GM19397 (cell line): ENCODE results near the gene HMG20B.
A peak's percentile ranks its signal among the peaks of the same experiment; 100 is the strongest.
"Not testable (repeated sequence)": the region's sequence is repeated elsewhere in the genome, so short reads cannot be mapped to it uniquely, and the experiment has no call there.

Source experiments
- ATAC-seq: cut with Tn5 transposase; IDR thresholded peaks from one replicate; pipeline ENCODE4 v1.9.1; 2021; ENCODE audit warnings: mild to moderate bottlenecking, moderate library complexity; ENCODE audit not compliant: unreplicated experiment

The HMG20B gene

DNA sequence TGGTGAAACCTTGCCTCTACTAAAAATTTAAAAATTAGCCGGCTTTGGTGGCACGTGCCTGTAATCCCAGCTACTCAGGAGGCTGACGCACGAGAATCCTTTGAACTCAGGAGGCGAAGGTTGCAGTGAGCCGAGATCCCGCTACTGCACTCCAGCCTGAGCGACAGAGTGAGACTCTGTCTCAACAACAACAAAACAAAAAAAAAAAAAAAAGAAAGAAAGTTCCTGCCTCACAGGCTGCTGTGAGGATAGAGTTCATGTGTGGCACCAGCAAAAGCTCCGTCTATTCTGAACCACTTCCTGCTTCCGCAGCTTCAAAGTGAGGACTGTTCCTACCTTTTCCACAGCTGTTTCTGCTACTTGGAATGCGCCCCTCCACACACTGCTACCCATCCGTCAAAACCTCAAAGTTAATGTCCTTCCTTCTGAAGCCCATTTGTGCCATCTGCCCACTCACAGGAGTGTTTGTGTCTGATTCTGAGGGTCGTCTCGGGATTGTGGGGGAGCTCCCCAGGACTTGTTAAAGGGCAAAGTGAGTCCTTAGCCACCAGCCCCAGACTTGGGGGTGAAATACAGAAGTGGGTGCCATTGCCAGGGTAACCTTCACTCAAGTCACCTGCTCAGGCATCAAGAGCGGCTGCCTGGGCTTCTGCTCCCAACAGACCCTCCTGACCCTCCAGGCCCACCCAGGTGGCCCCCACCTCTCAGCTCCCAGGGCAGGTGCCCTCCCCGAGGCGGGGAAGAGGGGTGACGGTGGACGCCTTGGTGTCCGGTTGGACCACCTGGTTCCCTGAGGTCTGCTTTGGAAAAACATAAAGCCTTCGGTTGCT lies 18.3 kb upstream of the HMG20B start:
- no peak for ATAC-seq

DNA sequence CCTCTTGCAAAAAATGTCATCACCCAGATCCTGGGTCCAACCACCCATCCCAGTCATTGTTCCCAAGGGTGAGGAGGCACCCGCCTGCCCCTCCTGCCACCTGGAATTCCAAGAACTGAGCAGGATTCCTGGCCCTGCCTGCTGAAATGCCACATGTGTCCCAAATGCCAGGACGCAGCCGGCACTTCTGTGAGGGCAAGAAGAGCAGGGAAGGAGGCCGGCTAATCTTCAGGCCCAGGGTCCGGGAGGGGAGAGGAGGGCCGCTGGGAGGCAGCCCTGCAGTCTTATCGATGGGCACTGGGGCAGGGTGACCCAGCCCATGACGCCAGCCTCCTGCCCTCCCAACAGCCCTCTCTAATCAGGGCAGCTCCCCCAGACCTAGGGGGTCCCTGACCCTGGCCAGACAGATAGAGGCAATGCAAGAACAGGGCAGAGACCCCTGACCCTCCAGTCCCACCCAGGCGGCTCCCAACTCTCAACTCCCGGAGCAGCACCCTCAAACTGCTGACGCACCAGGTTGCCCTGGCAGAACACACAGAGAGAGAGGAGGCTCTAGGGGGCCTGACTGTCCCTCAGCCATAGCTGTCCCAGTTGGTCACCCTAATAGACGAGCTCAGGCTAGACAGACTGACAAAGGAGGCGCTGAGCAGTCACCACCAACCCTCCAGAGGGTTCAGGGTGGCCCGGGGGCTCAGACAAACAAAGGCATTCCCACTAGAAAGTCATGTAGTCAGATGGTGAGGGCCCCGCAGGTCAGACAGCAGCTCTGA lies 16.9 kb upstream of the HMG20B start:
- no peak for ATAC-seq

DNA sequence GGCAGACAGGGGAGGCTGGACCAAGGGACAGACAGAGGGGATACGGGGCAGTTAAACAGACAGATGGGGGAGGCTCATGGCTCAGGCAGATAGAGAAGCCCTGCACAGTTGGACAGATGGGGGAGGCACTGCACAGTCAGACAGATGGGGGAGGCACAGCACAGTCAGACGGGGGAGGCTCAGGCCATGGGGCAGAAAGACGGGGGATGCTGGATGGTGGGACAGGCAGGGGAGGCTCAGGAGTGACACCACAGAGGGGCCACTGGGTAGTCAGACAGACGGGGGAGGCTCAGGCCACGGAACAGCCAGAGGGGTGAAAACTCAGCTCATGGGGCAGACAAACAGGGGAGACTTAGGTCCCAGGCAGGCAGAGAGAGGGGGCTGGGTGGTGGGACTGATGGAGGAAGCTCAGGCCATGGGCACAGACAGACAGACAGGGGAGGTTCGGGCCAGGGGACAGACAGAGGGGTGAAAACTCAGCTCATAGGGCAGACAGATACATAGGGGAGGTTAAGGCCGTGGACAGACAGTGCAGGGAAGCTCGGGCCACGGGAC lies 16.2 kb upstream of the HMG20B start:
- no peak for ATAC-seq

DNA sequence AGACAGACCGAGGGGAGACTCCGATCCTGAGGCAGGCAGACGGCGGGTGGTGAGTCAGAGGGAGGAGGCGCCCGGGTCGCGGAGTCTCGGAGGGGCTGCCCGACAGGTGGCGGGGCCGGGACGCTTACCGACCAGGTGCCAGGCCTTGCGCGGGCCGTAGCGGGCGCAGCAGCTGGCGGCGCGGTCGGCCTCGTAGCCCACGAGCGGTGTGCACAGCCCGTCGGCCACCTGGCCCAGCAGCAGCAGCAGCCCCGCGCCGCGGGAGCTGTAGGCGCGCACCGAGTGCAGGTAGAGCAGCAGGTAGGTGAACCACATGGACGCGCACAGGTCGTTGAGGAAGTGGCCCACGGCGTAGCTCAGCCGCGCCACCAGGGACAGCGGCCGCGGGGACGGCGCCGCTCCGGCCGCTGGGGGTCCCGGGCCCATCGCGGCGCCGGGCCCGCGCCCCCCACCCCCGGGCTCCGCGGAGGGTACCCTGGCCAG lies 15.7 kb upstream of the HMG20B start:
- ATAC-seq, result peak; percentile 37

DNA sequence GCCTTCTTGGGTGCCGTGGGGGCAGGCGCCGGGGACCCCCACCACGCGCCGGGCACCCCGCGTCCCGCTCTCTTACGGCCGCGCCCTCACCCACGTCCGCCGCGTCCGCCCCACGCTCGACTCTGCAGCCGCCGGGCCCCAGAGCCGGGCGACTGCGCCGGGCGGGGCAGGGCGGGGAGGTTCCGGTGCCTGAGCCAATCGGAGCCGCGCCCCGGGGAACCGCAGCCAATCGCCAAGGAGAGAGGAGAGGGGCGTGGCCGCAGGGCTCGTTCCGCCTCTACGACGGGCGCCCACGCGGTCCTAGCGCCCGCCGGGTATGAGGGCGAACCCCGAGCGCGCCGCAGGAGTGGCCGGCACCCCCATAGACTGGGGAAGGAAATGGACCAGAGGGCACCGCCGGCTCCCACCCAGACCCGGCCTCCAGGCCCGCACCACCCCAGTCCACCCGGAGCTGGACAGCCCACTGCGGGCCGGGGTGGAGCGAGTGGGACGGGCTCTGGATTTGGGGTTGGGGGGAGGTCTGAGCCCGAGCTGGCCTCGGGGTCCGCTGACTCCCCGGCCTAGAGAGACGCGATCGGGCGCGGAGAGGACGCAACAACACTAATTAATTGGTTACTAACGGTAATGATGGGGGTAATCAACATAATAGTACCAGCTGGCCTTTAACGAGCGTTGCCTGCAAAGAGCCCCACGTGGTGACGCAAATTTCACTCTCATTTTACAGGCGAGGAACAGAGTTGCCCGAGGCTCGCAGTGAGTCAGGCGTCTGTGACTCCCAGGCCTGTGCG lies 15.1 kb upstream of the HMG20B start, which contains the start of gene MFSD12:
TSS of gene MFSD12 (minus strand) at position 126 of the 788 bp plus-strand sequence. CDS start 183 bp downstream, outside the sequence.
- peak; percentile 85 for ATAC-seq

DNA sequence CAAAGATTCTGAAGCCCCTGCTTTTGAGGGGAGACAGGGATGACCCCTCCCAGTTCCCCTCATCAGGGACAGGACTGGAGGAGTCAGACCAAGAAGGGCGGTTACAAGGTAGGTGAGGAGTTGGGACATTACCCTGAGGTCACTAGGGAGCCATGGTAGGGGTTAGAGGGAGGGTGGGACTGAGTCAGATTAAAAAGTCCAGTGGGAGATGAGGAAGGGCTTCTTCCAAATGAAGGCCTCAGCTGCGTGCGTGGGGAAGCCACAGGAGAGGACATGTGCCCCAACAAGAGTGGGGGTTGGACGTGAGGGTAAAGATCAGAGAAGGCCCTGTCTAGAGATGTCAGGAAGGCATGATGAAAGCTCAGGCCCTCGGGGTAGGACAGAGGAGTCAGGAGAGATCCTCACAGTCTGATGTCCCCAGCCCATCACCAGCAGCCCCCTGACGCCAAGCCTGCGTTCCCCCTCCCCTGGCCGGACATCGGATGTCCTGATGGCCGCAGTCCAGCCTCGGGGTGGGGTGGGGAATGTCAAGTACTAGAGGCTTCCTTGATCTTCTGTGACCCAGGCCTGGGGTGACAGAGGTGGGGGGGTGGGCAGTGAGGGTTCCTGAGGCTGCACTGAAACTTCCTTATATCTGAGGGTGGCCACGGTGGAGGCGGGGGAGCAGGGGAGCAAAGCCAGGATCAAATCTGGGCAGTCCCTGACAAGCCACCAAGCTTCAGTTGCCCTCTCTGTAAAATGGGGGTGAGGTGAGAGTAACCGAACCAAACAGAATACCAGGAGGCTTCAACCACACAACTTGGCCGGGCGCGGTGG lies 8.8 kb upstream of the HMG20B start:
- no peak for ATAC-seq

DNA sequence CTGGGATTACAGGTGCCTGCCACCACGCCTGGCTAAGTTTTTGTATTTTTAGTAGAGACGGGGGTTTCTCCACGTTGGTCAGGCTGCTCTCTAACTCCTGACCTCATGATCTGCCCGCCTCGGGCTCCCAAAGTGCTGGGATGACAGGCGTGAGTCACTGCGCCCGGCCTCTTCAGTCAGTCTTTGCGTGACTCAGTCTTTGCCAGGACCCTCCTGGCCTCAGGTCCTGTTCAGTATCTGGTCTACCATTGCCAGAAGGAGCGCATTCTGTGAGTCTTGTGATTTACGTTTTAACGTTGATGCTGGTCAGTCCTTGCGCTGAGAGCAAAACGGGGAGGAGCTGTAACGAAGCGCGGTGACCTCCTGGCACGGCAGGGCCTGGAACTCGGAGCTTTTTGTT lies 7.6 kb upstream of the HMG20B start:
- no peak for ATAC-seq

DNA sequence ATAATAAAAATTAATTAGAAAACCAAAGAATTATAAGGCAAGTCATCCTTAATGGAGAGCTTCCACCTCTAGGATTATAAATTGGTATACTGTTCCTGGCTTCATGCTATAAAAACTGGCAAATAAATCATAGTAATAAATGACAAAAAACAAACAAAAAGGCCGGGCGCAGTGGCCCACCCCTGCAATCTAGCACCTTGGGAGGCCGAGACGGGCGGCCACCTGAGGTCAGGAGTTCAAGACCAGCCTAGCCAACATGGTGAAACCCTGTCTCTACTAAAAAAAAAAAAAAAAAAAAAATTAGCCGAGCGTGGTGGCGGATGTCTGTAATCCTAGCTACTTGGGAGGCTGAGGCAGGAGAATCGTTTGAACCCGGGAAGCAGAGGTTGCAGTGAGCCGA lies 2.7 kb upstream of the HMG20B start:
- not testable (repeated sequence) for ATAC-seq

DNA sequence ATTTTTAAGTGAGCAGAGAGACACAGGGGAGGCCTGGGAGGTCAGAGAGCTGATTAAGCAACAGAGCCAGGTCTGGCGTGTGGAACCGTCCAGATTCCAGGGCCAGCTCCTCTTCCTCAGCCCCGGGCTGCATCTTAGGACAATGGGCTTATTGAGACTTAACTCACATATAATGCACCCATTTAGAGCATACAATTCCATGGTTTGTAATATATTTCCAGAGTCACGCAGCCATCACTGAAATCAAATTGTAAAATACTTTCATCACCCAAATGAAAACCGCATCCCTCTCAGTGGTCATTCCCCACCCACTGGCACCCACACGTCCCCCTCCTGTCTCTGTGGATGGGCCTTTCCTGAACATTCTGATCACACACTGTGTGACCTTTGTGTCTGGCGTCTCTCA lies 2.1 kb upstream of the HMG20B start:
- ATAC-seq, result no peak

DNA sequence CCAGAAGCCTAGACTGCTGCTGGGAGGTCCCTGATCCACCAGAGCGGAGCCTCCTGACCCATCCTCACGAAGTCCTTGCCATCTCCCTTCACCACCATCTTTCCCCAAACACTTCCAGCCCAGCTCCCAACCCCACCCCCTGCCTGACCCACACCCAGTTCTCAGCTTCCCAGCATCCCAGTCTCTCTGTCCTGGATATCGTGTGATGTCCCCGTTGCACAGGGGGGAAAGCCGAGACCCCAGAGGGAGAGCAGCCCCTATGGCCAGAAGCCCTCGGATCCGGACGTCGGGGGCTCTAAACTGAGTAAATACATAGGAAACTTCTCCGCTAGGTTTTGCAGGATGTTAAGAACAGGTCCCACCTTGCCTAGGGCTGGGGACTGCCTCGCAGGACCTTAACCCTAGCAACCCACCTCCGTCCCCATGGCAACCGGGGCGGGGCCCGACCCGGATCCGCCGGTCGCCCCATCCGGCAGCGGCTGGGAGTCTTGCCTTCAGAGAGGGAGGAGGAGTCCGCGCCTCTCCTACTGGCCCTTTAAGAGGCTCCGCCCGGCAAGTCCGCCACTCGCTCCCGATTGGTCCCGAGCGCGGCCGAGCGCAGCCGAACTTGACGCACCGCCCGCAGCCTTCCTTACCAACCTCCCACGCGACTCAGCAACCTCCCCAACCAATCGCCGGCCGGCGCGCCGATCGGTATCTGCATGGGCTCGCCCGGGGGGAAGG lies 451 bp upstream of the HMG20B start:
- peak; percentile 88 for ATAC-seq

DNA sequence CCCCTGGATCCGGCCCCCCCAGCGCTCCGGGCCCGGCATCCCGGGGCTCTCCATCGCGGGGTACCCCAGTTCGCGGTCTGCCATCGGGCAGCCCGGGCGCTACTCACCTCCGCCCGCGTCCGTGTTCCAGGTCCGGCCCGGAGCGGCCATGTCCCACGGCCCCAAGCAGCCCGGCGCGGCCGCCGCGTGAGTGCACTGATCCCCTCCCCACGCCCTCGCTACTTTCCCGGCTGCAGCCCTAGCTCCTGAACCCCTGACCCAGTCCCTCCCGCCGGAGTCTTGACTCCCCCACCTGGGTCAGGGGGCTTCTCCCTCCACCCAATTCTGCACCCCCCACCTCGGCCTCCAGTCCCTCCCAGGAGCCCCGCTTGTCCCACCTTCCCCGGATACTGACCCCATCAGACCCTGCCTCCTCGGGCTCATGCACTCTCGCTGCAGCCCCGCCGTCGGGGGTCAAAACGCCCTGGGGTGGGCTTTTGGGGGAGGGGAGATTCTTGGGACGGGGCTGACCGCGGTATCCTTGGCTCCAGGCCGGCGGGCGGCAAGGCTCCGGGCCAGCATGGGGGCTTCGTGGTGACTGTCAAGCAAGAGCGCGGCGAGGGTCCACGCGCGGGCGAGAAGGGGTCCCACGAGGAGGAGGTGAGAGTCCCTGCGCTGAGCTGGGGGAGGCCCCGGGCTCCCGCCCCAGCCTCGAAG lies 566 bp downstream of the HMG20B start:
- ATAC-seq, result peak; percentile 5

DNA sequence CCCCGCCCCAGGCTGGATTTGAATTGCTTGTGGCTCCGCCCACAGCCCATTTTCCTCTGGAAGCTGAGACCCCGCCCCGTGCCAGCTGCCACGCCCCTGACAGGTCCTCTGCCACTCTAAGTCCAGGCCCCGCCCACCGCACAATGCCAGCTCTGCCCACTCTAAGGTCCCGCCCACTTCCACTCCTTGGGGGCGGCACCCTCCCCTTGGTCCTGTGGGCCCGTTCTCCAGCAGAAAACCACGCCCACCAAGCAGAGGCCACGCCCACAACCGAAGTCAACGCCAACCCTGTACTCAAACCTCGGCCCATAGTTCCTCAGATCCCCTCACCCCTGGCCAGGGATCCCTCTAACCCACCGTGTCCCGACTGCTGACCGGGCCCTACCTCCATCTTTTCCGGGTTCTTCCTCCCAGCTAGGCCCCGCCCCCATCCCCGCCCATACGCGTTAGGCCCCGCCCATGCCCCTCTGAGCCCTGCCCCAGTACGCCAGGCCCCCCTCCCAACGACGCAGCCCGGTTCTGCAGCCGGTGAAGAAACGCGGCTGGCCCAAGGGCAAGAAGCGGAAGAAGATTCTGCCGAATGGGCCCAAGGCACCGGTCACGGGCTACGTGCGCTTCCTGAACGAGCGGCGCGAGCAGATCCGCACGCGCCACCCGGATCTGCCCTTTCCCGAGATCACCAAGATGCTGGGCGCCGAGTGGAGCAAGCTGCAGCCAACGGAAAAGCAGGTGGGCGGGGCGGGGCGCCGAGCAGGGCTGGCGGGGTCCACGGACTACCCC lies 1.3 kb downstream of the HMG20B start:
- no peak for ATAC-seq

DNA sequence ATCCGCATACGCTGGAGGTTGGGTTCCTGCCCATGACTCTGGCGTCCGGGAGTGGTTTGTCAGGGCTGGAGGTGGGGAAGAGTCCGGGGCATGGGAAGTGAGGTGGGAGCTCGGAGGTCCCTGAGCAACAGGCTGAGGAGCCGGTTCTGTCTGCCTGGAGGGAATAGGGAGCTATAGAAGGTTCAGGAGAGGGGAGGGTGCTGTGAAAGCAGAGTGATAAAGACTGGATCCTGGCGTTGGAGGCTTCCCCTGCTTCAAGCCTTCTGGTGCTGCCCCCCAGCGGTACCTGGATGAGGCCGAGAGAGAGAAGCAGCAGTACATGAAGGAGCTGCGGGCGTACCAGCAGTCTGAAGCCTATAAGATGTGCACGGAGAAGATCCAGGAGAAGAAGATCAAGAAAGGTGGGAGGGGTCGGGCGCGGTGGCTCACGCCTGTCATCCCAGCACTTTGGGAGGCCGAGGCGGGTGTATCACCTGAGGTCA lies 2.6 kb downstream of the HMG20B start:
- no peak for ATAC-seq

DNA sequence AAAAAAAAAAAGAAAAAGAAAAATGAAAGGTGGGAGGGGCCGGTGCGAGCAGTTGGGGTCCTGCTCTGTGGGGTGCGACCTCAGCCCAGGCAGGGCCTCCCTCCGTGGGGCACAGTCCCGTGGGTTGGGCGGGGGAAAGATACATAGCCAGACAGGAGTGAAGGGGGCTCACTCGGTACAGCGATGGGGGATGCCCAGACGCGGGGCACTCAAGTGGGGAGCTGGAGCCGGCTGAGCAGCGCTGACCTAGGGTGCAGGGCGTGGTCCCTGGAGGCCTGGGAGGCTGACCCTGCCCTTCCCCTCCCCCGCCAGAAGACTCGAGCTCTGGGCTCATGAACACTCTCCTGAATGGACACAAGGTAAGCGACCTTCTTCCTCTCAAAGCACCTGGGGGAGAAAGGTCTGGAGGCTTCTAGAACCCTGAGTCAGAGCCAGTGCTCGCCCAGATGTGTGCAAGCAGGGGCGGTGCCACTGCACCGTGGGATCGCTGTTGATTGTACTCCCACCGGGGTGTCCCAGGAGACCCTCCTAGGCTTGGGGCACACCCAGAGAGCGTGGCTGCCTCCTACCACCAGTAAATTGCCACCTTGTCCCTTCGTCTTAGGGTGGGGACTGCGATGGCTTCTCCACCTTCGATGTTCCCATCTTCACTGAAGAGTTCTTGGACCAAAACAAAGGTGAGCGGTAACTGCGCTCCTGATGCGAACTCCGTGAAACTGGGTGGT lies 3.4 kb downstream of the HMG20B start:
- ATAC-seq, result no peak

DNA sequence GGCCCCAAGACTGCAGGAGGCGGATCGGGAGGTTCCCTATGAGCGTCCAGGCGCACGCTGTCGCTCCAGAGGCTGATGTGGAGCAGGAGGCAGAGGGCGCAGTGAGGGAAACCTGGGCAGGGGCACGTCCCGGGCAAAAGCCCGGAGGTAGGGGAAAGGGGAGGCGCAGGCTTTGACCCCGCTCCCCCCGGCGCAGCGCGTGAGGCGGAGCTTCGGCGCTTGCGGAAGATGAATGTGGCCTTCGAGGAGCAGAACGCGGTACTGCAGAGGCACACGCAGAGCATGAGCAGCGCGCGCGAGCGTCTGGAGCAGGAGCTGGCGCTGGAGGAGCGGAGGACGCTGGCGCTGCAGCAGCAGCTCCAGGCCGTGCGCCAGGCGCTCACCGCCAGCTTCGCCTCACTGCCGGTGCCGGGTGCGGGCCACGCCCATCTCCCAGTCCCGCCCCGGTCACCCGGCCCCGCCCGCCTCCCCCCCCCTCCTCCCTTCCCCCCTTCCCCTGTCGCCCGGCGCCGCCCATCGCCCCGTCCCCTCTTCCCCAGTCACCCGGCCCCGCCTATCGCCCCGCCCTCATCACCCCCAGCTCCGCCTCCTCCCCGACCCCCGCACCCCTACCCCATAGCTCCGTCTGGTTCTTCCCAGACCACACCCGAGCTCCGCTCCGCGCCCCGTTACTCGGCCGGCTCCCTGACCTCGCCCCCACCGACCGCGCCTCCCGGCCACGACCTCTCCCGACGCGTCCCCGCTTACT lies 4.1 kb downstream of the HMG20B start:
- no peak for ATAC-seq

DNA sequence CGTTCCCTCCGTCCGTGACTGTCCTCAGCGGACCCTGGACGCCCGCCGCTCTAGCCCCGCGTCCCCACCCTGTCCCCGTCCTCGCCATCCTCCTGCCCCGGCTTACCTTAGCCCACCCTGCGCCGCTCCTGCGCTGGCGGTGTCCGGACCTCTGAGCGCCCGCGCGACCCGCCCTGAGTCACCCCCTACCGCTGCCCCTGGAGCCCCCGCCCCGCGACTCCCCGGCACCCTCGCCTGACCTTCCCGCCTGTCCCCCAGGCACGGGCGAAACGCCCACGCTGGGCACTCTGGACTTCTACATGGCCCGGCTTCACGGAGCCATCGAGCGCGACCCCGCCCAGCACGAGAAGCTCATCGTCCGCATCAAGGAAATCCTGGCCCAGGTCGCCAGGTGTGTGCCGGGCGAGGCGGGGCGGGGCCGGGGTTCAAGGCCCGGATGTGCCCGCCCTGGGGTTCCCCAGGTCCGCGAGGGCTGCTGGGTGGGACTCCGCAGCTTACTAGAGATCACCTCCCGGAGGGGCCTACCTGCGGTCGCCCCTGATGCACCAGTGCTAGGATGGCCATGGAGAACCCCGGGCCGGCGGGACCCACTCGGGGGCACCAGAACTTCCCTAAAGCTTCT lies 5.1 kb downstream of the HMG20B start:
- ATAC-seq, result no peak
